Calu3 (cell line): Measurements from ENCODE around the gene AVPR2. TPM values are rescaled to one million over a fixed set of nuclear protein-coding genes. Genes with fewer than 3 reads are reported as not detected.

Experiments used
- BruUV-seq: library from RNA; stranded (reverse); fragments of 400-500 nt; replicated peaks from 2 replicates; lab custom pipeline; 2021; lab: Mats Ljungman, UMichigan
- CTCF ChIA-PET: fragments of 300-600 bp; sonication (Branson Sonifier 250); formaldehyde crosslinking; loops from one replicate; lab custom pipeline; 2022; ENCODE audit warnings: antibody characterized with exemption; lab: Charles Lee
- DNase-seq: peaks from one replicate; pipeline ENCODE4 v3.0.0; 2022
- H3K27ac Mint-ChIP-seq: one replicate; pipeline ENCODE4 v1.8.0; 2022; ENCODE audit warnings: mixed read lengths; ENCODE audit not compliant: unreplicated experiment
- H3K27me3 Mint-ChIP-seq: one replicate; pipeline ENCODE4 v1.8.0; 2022; ENCODE audit warnings: mixed read lengths; ENCODE audit not compliant: unreplicated experiment
- H3K36me3 Mint-ChIP-seq: one replicate; pipeline ENCODE4 v1.8.0; 2022; ENCODE audit warnings: mild to moderate bottlenecking, moderate library complexity, mixed read lengths; ENCODE audit not compliant: insufficient read depth, unreplicated experiment
- H3K4me1 Mint-ChIP-seq: one replicate; pipeline ENCODE4 v1.8.0; 2022; ENCODE audit warnings: mild to moderate bottlenecking, low read depth, mixed read lengths; ENCODE audit not compliant: unreplicated experiment
- H3K4me3 Mint-ChIP-seq: one replicate; pipeline ENCODE4 v1.8.0; 2022; ENCODE audit warnings: mild to moderate bottlenecking, low read depth, moderate library complexity, mixed read lengths; ENCODE audit not compliant: unreplicated experiment
- H3K9me3 Mint-ChIP-seq: one replicate; pipeline ENCODE4 v1.8.0; 2022; ENCODE audit warnings: low read depth, mixed read lengths; ENCODE audit not compliant: unreplicated experiment
- intact Hi-C: fragments of 100-400 bp; cut with micrococcal nuclease; formaldehyde crosslinking; loops from one replicate; pipeline ENCODE4 v1.10.0; 2022; ENCODE audit not compliant: unreplicated experiment
- total RNA-seq: library from RNA; stranded (reverse); gene quantifications from 2 replicates; pipeline ENCODE4 v1.2.3, GENCODE V29; 2022
- TF ChIP-seq, protein P1 (sequence below): fragments of 200-600 bp; IDR thresholded peaks from one replicate; pipeline ENCODE4 v1.8.0; 2022; ENCODE audit warnings: antibody characterized with exemption; ENCODE audit not compliant: unreplicated experiment

The AVPR2 gene
- total RNA-seq, 1 experiment from 2014 or later: not detected

DNA sequence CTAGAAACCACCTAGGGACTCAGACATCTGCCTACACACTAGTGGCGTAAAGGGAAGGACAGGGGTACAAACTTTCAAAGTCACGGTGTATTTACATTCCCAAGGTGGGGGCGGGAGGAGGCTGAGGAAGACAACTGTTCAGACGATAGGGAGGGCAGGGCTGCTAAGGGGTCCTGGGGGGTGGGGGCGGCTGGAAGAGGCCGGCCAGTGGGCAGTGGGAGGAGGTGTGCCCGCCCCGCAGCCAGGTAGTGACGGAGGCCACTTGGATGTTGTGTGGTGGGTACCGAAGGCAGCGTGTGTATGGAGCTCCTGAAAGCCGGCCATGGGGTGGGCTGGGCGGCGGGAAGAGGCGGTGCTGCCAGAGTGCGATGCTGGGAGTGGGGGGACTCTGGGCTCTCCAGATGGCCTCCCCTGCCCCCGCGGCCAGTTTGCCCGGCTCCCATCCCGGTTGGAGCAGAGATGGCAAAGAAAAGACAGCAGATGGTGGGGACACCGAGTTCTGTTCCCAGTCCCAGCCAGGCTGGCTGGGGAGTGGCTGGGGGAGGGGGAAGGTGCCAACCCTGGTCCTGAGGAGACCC lies 42.7 kb upstream of the AVPR2 start:
- Mint-ChIP-seq H3K27ac (no peak overlapping the region), H3K4me1 (no peaks in the 10 kb centered on the region), H3K27me3 (peaks cover 44% of the 10 kb centered on the region), H3K4me3 (no peak overlapping the region), H3K36me3 (peaks cover 12% of the 10 kb centered on the region), H3K9me3 (no peaks in the 10 kb centered on the region)
- DNase-seq: no peak
- TF ChIP-seq, protein P1, sequence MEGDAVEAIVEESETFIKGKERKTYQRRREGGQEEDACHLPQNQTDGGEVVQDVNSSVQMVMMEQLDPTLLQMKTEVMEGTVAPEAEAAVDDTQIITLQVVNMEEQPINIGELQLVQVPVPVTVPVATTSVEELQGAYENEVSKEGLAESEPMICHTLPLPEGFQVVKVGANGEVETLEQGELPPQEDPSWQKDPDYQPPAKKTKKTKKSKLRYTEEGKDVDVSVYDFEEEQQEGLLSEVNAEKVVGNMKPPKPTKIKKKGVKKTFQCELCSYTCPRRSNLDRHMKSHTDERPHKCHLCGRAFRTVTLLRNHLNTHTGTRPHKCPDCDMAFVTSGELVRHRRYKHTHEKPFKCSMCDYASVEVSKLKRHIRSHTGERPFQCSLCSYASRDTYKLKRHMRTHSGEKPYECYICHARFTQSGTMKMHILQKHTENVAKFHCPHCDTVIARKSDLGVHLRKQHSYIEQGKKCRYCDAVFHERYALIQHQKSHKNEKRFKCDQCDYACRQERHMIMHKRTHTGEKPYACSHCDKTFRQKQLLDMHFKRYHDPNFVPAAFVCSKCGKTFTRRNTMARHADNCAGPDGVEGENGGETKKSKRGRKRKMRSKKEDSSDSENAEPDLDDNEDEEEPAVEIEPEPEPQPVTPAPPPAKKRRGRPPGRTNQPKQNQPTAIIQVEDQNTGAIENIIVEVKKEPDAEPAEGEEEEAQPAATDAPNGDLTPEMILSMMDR: no peak
- no TSS peak for BruUV-seq
- intact Hi-C loops: no loop called here
- CTCF ChIA-PET: no interaction called here

GRCh38 chrX:153862369-153863250 lies 41.9 kb upstream of the AVPR2 start:
- CTCF ChIA-PET: no interaction called here
- Mint-ChIP-seq H3K36me3 (peaks cover 12% of the 10 kb centered on the region), H3K27me3 (peaks cover 37% of the 10 kb centered on the region), H3K9me3 (no peaks in the 10 kb centered on the region), H3K4me1 (no peaks in the 10 kb centered on the region), H3K27ac (no peak overlapping the region), H3K4me3 (no peak overlapping the region)
- TF ChIP-seq, protein P1: no peak
- DNase-seq: no peak
- intact Hi-C loops: no loop called here
- BruUV-seq: no TSS peak

DNA sequence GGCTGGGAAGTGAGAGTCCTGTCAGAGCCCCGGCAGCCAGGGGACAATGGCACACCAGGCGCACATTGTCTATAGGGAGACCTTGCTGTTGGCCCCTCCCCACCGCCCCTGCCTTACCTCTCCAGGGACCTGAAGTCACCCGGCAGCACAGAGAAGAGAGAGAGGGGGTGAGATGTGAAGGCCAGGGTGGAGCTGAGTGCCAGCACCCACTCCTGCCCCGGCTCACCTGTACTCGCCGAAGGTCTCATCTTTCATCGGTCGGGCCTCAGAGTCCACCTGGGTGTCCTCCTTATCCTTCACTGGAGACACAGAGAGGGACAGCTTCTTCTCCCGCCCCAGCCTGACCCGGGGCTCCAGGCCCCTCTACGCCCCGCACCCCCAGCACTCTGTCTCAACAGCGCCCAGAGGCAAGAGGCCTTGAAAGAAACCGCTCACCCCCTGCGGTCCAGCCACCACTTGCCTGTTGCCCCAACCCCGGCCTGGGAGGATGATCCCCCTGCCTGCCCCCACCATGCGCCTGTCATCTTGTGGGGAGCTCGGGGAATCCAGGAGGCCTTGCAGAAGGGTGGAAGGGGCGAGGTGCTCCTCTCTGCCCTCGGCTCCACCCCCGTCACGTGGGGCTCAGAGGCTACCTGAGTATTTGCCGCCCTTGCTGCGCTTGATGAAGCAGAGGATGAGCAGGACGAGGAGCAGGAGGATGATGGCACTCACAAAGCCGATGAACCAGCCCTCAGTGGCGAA lies 41.1 kb upstream of the AVPR2 start:
- no peak overlapping the region for H3K27ac Mint-ChIP-seq
- H3K27me3 Mint-ChIP-seq: peaks cover 28% of the 10 kb centered on the region
- no peaks in the 10 kb centered on the region for H3K9me3 Mint-ChIP-seq
- TF ChIP-seq, protein P1: no peak
- DNase-seq: no peak
- no peak overlapping the region for H3K4me3 Mint-ChIP-seq
- BruUV-seq: no TSS peak
- CTCF ChIA-PET: no interaction called here
- no peaks in the 10 kb centered on the region for H3K4me1 Mint-ChIP-seq
- intact Hi-C loops: no loop called here
- peaks cover 12% of the 10 kb centered on the region for H3K36me3 Mint-ChIP-seq

DNA sequence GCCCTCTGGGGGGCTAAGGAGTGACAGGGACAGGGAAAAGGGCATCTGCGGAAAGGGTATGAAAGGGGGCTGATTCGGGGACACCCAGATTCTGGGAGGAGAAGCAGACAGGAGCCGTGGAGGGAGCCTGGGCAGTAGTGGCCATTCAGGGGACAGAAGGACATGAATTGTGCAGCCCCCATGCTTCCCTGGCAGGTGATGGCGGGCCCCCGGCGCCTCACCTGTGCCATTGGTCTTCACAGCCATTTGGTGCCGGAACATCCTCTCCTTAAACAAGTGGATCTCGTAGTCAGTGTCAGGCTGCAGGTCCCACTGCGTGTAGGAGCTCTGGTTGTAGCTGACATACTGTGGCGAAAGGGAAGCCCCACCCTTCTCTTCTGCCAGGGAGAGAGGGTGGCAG lies 40.4 kb upstream of the AVPR2 start:
- no peak for DNase-seq
- H3K4me3 Mint-ChIP-seq: no peak overlapping the region
- BruUV-seq: no TSS peak
- TF ChIP-seq, protein P1: no peak
- H3K9me3 Mint-ChIP-seq: no peaks in the 10 kb centered on the region
- no peak overlapping the region for H3K27ac Mint-ChIP-seq
- no peaks in the 10 kb centered on the region for H3K4me1 Mint-ChIP-seq
- CTCF ChIA-PET: no interaction called here
- peaks cover 22% of the 10 kb centered on the region for H3K27me3 Mint-ChIP-seq
- intact Hi-C loops: no loop called here
- peaks cover 12% of the 10 kb centered on the region for H3K36me3 Mint-ChIP-seq
